GM15510 (cell line): ENCODE data around the gene PHLPP1.

ENCODE experiments used
- POLR2A ChIP-seq: IDR thresholded peaks from 3 replicates; pipeline ENCODE4 v1.6.1; 2011; ENCODE audit warnings: borderline replicate concordance; ENCODE audit not compliant: insufficient read length; ENCODE audit errors: extremely low read depth

PHLPP1 gene

DNA sequence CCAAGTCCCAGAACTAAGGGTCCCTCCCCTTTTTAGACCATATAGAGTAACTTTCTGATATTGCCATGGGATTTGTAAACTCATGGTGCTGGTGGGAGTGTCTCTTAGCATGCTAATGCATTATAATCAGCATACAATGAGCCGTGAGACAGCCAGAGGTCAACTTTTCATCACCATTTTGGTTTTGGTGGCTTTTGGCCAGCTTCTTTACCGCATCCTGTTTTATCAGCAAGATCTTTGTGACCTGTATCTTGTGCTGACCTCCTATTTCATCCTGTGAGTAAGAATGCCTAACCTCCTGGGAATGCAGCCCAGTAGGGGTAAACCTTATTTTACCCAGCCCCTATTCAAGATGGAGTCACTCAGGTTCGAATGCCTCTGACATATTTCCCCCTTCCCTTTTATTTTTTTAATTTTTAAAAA is 148.2 kb downstream of the PHLPP1 start:
- TF ChIP-seq POLR2A, result no peak

DNA sequence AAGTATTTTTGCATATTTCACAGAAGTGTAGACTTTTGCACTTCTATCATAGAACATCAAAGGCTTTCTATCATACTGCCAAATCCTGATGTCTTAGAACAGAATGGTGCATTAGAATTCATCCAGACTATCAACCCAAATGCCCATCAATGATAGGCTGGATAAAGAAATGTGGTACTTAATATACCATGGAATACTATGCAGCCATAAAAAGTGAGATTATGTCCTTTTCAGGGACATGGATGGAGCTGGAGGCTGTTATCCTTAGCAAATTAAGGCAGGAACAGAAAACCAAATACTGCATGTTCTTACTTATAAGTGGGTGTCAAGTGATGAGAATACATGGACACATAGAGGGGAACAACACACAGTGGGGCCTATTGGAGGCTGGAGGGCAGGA is 150.2 kb downstream of the PHLPP1 start:
- TF ChIP-seq POLR2A, result no peak

DNA sequence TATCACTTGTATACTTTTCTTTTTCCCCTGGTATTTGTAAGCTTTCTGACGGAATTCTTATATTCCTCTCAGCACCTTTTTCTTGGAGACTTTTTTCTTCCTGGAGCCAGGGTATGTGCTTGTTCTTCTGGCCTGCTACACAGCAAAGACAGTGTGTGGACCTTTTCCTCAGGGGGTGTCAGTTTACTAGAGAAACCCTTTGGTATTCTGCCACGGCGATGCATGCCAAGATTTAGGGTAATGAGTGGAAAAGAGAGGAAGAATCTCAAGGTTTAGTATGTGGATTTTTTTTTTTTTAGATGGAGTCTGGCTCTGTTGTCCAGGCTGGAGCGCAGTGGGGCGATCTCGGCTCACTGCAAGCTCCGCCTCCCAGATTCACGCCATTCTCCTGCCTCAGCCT is 152.2 kb downstream of the PHLPP1 start:
- TF ChIP-seq POLR2A, result no peak

DNA sequence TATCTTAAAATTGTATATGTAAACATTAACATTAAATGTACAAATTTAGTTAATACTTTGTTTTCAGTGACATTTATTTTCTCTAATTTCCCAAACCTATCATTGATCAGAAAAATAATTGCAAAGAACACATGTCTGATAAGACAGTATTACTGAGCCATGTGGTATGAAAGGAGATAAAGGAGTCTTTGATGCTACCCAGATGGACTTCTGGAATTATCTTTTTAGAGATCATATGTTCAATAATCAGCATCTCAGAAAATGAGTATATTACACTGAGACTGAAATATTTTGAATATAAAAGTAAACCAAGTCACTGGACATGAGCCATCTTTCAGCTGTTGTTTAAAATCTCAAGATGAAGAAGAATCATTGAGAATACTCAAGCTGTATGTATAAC is 153.3 kb downstream of the PHLPP1 start:
- no peak for TF ChIP-seq POLR2A

DNA sequence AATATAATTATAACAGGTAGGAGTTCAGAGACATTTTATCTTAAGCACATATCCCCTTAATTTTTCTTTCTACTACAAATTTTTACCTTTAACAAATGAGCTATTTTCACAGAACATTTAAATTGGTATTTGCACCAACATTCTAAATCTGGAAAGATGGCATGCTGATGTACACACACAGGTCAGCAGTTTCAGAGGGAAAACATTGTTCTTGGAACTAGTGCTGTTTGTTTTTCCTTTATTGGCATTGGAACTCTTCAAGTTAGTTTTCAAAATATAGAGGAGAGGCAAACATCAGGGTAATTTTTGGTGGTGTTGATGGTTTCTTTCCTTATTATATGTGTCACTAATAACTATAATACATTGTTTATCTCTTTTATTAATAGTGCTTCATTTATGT is 155.3 kb downstream of the PHLPP1 start:
- TF ChIP-seq POLR2A, result no peak

DNA sequence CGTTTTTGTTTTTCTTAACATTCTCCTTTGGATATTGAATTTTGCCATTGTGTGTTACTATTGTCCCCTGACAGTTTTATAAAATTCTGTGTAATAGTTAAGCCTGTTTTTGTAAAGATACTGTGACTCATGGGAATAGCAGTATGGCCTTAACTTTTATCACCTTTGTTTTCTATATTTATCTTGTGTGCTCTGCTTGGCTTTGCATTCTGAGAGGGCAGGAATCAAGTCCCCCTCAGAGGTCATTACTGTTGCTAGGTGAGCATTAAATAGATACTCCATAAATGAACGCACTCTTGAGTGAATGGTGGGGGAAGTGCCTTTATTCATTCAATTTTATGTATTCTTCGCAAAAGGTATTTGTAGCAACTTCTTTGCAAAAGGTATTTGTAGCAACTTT is 160.0 kb downstream of the PHLPP1 start:
- TF ChIP-seq POLR2A, result no peak

DNA sequence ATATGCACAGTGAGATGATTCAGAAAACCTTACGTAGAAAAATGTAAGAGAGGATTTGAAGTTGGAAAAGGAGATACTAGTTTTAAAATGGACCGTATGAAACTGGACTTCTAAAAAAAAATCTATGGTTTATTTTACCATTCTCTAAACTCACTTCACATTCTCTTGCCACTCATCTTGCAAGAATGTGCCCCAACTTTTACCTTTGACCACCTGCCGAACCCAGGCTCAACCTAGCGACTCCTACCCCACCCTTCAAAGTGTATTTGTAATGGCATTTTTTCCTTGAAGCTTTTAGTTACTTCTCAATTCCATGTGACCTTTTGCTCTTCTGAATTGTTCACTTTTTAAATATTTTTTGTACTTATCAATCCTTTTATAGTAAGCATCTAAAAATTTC is 160.8 kb downstream of the PHLPP1 start:
- no peak for TF ChIP-seq POLR2A

DNA sequence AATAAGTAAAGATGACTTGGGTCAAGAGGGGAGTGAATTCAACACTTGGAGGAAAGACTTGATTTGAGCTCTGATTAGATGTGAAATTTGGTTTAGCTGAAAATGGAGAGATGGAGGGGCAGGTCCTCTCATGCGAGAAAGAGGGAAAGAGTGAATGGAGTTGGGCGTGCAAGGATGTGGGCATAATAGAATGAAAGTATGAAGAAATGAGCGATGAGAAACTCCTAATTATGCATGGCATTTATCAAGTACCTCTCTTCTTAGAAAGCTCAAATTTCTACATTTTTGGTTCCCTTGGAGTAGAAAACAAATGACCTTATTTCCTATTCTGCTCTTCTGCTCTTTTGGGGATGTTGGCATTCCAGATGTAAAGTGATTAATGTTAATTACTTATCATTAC is 161.5 kb downstream of the PHLPP1 start:
- TF ChIP-seq POLR2A, result no peak

DNA sequence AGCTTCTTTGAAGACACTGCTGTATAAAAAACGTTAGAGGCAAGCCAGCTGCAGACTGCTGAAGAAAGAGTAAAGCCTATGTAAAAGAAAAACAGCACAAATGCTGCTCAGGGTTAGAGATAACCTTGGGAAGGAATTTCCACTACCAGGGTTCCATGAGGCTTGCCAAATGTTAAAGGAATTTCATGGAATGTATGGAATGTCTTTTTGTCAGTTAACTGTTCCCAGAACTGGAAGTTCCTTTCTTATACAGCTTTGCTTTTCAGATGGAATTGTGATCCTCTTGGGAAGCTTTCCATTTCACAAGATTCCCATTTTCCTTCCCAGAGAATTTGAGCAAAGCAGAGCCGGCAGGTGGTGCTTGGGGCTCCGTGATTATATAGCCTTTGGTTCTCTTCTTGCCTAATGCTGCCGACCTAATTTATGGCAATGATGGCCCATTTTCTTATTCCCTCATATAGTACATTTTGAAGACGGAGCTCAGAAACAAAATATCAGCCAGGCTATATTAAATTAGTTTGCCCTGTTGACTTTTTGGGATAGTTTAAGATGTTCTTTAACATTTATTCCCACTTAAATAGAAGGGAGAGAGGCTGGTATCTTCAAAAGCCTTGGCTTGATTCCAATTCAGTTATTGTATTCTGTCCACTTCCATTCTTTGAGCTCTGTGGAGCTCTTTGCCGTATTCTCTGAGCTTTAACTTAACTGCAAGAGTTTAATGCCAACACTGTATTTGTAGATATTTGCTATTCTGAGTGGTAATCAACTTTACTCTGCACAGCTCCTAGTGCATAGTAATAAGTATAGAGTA is 162.3 kb downstream of the PHLPP1 start:
- no peak for TF ChIP-seq POLR2A

DNA sequence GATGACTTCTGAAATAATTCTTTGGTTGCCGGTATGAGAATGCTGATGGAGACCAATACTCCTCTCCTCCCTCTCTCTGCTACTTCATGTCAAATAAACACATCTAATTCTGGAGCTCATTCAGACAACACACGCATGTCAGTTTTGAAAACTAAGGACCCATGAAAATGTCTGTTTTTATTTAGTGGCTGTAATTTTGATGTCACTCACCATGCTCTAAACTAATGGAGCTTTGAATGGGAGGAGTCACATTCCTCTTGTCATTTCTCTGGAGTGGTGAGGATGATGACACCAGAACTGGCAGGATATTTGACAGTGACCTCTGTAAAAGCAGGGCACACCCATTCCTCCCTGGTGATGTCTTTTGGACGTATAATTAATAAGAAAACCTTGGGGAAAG is 163.0 kb downstream of the PHLPP1 start:
- no peak for TF ChIP-seq POLR2A

DNA sequence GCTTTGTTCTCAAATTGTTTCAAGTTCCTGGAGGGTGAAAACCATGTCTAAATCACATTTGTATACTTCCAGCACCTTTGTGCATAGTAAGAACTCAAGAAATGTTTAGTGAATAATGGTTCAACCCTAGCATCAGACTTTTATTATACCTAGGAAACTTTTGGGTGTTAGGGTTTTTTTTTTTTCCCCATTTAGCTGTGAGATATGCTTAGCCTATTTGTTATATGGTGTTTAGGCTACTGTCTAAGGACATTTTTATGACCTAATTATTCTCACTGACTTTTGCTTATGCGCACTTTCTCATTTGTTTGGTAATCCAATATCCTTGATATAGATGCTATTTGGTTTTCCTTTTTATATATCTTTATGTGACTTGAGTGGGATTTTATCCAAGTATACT is 164.7 kb downstream of the PHLPP1 start:
- no peak for TF ChIP-seq POLR2A

DNA sequence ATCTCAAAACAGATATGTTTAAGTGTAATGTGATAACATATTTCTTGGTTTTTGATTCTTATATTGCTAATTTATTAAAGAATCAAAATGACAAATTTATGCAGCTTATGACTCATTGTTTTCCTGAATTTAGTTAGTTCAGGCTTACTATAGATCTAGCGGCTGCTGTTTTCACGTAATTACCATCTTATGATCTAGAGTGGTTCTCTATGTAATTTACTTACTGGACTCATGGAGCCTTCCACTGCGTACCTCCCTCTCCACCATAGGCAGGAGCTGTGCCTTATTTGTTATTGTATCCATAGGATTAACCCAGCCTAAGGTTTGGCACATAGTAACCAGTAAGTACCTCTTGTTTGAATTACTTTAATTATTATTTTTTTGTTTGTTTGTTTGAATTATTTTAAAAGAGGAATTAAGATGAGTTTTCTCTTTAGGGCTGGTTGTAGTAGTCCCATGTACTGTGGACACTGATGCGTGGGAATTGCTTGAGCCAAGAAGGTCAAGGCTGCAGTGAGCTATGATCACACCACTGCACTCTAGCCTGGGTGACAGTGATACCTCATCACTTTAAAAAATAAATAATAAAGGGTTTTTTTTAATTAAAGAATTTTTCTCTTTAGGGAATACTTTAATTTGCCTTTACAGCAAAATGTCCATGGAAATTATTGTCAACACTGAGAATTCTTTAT is 165.5 kb downstream of the PHLPP1 start:
- no peak for TF ChIP-seq POLR2A

DNA sequence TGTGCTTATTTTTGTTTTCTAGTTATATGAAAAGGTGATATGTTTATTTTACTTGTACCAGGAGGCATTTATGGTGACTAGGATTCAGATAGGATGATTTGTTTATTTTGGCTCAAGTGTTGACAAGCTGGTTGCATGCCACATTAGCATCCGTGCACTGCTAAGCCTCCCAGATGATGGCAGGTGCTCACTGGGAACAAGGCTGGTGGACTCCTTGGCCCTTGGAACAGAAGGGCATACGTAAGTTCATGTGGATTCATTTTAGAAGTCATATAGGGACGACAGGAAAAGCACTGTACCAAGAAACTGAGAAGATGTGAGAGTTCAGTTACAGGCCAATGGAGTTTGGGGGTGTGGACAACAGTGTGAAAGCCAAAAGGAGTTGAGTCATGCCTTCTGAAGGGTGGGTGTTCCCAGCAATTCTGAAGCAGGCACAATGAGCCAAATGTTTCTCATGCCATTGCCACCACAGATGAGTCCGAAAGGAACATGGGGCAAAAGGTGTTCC is 166.2 kb downstream of the PHLPP1 start:
- no peak for TF ChIP-seq POLR2A

DNA sequence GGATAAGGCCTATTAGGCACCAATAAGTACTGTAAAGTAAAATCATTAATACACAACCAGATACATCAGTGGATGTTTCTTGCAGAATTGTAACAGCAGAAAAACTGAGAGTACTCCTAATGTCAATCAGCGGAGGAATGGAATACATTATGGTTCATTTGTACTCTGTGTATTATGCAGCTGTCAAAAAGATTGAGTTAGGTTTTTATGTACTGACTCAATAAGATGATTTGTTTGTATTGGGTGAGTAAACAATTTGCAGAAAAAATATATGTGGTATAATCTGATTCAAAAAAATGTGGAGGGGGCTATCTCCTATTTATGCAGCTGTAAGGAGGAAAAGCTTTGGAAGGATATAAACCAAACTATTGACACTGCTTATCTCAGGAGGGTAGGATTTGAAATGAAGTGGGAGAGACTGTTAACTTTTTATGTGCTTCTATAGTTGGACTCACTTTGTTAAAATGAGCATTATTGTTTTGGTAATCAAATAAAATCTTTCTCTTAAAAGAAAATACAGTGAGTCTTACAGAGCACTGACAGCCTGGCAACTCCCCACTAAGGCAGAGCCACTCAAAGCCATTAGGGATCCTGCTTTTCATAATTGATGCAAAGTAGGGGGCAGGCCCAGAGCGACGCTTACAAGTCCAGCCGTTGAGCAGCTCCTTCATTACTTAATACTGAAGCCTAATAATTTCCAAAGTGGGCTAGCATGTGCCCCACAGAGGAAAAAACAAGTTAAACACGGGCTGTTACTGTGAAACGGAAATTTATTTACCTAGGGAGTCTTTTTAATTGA is 168.8 kb downstream of the PHLPP1 start:
- no peak for TF ChIP-seq POLR2A

DNA sequence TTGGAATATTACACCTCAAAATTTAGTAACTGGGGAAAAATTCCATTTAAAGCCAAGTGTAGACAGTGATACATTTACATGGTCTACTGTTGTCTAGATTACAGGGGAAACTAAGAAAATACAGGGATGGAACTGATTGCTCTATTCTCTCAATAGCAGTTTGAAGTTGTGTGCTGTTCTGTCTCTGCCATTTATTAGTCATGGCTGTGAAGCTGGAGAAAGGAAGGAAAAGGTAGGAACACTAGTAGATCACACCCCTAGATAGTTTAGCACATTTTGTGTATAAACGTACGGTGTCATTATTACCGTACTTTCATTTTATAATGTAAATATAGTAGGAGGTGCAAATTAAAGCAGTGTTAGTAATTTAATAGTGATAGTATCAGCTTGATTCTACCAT is 170.5 kb downstream of the PHLPP1 start:
- no peak for TF ChIP-seq POLR2A

DNA sequence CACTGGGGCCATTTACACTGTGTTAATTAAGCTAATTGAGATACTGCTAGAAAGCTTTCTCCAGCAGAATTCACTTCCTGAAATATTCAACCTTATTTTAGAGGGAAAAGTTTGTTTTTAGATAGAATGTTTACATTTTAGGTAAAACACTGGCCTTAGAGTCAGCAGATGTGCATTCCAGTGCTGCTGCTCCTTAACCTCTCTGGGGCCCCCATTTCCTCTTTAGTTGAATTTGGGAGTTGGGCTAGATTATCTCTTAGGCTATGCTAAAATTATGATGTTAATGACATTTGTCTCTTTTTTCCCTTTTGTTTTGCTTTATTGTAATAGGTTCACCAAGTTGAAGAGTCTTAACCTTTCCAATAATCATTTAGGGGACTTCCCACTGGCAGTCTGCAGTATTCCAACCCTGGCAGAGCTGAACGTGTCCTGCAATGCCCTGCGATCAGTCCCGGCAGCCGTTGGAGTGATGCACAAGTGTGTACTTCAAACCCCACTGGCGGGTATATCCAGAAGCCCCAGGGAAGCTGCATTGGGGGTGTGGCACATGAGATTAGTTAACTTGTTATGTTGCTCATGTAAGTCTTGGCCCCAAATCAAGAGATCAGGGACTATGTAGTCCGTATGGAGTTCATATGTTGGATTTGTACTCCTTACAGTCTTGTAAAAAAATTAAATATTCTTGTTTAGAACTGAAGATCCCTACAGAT is 179.5 kb downstream of the PHLPP1 start:
- no peak for TF ChIP-seq POLR2A

DNA sequence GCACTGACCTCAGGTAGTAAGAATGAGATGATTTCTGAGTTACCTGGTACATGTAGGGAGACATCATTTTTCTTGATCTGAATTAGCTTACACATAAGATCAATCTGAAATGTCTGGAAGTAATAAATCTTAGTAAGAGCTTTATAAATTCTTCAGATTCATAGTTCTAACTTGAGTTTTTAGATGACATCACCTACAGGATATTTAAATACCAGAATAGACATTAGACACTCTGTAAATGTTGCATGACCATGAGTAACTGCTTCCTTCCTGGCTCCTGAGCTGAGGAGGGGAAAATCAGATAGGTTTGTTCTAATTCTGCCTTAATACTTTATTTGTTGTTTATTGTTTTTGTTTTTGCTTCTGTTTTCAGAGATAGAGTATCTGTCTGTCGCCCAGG is 181.8 kb downstream of the PHLPP1 start:
- no peak for TF ChIP-seq POLR2A
